Measurements from ENCODE around the gene FNDC7.
"Not testable (repeated sequence)": the region's sequence is repeated elsewhere in the genome, so short reads cannot be mapped to it uniquely, and the experiment has no call there.

FNDC7 gene, protein sequence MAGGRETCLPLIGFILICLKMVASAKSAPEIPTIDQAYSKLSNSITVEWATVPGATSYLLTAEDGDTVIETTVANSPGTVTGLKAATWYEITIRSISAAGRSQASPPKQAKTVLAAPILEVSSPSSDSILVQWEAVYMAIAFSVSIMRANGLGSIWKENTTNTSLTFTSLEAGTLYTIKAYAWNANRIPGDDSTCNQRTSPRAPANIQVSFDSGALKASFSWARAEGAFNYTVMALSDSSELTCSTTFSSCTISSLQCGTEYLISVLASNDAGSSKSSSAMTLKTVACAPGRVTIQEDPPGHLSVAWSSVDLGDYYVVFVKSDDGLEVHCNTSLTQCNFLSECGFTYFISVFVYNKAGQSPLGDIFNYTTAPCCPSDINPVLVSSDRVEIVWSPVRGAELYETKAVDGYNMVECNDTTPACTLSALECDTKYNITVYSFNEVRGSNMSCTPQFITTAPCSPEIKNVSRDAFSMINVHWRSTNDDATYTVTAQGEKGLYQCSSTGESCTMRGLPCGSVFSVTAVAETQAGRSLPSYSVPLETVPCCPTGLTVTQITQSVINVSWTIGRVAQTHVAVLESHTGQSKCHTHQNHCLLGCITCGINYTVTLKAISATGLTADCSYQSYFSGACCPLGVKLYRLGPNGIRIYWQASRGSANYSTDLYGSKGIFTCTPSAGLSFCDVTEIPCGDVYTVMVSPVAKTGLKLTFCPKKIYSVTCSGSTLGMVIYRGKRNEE

DNA sequence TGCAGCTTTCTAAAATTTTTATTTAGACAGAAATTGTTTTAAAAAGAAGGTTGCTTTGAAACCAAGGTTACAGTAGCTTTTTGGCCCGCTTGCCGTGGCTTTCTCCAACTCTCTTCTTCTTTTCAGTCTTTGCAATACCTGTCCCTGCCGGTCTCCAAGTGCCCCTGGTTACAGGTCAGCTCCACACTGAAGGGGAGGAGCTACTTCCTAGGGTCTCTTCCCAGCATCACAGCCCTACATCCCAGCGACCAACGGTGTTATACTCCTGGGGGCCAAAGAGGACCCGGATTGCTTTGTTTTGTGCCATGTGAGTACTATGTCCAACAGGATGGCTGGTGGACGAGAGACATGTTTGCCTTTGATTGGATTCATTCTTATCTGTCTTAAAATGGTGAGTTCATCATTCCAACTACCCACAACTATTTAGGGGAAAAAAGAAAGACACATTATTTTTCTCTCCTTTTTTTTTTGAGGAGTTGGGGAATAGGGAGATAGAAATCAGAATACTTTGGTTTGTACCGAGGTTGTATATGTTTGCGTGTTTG is at the start of gene FNDC7:
FNDC7 (plus strand) TSS at position 303 of the 545 bp plus-strand sequence; CDS start at position 329, 26 bp downstream.
- DNase-seq = no peak

DNA sequence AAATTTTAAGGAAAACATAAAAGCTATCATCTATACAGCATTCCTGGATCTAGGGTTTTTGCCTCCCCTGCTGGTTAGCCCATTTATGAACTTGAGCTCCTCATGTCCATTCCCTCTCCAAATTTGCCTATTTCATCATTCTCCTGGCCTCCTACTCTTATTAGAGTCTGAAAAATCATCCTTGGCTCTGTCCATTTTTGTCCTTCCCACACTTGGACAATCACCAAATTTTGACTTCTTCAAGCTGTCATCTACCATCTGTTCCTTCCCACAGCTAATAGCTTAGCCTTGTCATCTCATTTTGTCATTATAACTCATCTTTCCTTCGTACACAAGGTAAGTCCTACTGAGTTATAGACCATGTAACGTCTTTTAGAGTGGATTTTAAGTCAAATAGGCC is 49.6 kb upstream of the FNDC7 start:
- DNase-seq = no peak

DNA sequence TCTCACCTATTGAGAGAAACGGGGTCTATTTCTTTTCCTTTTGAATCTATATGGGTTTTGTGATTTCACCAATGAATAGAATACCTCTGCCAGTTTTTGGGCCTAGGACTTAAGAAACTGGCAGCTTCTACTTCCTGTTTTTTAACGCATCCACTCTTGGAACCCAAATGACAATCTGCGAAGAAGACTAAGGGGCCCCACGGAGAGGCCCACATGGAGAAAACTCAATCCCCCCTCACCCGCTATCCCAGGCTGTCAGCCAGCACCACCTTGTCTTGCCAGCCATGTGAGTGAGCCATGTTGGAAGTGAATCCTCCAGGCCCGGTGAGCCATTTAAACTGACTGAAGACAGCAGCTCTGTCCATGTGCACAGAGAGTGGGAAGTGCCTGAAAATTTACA is 48.2 kb upstream of the FNDC7 start:
- no peak for DNase-seq

DNA sequence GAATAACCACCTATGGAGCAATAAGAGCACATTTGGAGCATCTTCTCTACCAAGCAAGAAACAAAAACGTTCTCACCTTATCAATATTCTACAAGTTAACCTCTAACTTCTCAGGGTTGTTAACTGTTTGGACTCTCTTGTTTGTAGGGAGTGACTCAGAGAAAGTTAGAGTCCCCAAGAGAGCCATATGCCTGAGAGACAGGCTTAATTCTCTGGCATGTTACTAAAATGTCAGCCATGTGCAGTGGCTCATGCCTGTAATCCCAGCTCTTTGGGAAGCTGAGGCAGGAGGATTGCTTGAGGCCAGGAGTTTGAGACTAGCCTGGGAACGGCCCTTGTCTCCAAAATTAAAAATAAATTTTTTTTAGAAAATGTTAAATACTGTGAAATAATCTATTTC is 47.6 kb upstream of the FNDC7 start:
- DNase-seq = no peak

DNA sequence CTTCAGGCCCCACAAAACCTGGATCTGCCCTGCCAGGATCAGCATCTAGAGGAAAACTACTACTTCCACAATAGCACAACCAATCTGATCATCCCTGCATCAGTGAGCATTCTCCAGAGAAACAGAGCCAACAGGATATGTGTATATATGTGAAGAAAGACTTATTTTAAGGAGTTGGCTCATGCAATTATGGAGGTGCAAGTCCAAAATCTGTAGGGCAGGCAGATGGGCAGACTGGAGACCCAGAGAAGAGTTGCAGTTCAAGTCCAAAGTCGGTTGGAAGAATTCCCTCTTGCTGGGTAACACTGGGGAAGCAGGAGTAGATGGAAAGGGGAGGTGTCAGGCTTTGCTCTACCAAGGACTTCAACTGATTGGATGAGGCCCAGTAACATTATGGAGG is 46.9 kb upstream of the FNDC7 start:
- DNase-seq = no peak

DNA sequence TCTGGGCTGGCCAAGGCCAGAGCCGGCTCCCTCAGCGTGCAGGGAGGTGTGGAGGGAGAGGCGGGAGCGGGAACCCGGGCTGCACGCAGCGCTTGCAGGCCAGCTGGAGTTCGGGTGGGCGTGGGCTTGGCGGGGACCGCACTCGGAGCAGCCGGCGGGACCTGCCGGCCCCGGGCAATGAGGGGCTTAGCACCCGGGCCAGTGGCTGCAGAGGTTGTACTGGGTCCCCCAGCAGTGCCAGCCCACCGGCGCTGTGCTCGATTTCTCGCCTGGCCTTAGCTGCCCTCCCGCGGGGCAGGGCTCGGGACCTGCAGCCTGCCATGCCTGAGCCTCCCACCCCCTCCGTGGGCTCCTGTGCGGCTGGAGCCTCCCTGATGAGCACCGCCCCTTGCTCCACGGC is 45.3 kb upstream of the FNDC7 start:
- DNase-seq = not testable (repeated sequence)

DNA sequence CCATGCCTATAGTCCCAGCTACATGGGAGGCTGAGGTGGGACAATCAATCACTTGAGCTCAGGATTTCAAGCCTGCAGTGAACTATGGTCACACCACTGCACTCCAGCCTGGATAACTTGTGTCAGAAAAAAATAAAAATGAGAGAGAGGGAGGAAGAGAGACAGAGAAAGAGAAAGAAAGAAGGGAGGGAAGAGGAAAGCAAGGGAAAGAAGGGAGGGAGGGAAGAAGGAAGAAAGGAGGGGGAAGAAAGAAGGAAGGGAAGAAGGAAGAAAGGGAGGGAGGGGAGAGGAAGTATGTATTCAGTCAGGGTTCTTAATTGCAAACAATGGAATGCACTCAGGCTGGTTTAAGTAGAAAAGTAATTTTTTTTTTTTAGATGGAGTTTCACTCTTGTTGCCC is 43.9 kb upstream of the FNDC7 start:
- no peak for DNase-seq

DNA sequence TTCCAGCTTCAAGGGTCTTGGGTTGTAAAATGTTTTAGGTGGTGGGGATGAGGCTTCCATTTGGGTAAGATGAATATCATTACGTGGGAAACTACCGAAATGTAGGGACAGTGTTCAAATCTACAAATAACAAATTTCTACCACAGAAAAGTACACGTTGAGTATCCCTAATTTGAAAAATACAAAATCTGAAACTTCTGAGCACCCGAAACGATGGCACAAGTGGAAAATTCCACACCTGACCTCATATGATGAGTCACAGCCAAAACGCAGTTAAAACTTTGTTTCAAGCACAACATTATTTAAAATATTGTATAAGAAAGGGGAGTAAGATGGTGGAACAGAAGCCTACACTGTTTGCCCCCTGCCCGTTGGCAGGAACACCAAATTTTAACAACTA is 43.0 kb upstream of the FNDC7 start:
- DNase-seq = no peak

DNA sequence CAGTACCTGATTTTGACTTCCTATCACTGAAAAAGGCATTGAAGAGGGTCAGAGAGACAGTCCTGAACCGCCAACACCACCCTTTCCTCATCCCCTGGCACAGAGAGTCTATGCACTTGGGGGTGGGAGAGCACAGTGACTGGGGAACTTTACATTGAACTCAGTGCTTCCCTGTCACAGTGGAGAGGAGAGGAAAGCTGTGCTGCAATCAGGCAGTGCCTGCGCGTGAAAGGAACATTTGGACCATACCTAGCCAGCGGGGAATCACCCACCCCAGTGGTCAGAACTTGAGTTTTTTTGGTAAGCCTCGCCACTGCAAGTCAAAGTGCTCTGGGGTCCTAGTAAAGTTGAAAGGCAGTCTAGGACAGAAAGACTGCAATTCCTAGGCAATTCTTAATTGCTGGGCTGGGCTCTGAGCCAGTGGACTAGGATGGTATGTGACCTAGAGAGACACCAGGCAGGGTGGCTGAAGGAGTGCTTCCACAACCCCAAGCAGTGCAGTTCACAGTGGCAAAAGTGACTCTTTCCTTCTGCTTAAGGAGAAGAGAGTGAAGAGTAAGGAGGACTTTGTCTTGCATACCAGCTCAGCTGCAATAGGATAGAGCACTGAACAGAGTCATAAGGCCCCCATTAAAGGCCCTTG is 42.5 kb upstream of the FNDC7 start:
- DNase-seq = no peak

DNA sequence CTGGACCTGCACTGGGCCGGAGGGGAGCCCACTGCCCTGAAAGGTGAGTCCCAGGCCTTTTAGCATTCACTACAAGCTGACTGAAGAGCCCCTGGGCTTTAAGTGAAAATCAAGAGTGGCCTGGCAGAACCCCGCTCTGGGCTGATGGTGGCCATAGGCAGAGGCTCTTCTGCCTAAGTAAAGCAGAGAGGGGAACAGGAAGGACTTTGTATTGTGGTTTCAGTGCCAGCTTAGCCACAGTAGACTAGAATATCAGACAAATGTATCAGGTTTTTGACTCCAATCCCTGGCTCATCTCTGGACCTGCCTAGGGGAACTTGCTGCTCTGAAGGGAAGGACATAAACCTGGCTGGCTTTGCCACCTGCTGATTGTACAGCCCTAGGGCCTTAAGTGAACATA is 41.6 kb upstream of the FNDC7 start:
- no peak for DNase-seq

DNA sequence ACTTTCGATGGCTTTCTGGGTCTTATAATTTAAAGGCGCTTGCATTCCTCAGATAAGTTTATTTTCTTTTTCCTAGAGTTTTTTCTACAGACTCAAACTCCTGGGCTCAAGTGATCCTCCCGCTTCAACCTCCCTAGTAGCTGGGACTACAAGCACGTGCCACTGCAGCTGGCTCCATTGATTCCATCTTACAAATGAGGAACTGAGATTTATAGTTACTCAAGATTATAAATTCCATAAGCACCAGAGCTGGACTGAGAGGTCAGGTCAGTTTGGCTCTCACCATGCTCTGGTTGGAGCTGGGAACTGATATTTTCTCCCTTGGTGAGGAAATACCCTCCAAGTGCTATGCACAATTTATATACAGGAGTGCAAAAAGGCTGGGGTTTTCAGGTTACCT is 34.0 kb upstream of the FNDC7 start:
- no peak for DNase-seq

DNA sequence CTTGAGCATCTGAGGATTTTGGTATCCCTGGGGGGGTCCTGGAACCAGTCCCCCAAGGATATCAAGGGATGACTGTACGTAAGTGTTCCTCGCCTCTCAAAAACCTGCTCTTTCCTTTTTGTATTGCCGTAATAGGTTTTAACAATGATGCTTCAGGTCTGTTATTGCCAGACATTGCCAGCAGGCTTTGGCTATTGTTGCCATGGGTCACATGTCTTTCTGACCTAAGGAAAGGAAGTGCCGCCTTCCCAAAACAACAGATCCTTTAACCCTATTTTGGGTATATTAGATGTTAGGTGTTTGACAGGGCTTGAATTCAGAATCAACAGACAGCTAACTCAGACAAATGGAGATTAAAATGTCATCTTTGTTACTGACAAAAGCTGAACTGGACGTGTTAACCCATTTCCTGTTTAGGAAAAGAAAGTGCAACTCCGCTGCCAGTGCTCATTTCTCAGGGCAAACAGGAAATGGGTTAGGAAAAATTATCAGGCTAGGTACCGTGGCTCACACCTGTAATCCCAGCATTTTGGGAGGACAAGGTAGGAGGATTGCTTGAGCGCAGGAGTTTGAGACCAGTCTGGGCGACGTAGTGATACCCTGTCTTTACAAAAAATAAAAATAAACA is 33.0 kb upstream of the FNDC7 start:
- no peak for DNase-seq

DNA sequence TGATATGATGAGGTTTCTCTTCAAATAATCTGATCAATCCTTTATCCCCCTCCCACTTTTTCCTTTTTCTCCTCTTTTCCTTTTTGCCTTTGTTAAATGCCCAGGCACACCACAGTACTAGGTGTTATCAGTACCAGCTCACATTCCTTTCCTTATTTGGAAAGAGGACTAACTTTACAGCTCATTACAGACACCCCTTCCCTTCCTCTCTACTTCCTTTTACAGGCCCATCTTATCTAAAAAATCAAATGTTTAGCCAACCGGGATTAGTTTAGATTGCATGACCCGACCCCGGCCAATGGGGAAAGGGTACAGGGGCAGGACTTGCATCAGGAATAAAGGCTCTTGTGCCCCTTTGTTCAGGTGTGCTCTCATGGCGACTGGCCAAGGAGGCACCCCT is 31.0 kb upstream of the FNDC7 start:
- not testable (repeated sequence) for DNase-seq

DNA sequence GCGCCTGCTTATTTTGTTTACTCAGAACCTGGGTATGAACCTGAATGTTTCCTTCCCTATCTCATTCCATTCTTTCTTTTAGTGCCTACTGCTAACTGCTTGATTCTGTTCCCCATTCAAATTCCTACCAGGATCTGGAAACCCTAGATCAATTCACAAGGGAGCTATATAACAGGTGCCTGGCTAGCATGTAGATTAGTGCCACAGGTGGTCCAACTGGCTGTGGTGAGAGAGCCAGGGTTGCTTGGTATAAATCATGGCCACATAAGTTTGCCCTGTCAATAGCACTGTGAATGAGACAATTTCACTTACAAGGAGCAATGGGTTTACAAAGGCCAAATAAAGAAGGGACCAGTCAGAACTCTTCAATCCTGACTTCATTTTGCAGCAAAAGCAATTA is 27.2 kb upstream of the FNDC7 start:
- no peak for DNase-seq

DNA sequence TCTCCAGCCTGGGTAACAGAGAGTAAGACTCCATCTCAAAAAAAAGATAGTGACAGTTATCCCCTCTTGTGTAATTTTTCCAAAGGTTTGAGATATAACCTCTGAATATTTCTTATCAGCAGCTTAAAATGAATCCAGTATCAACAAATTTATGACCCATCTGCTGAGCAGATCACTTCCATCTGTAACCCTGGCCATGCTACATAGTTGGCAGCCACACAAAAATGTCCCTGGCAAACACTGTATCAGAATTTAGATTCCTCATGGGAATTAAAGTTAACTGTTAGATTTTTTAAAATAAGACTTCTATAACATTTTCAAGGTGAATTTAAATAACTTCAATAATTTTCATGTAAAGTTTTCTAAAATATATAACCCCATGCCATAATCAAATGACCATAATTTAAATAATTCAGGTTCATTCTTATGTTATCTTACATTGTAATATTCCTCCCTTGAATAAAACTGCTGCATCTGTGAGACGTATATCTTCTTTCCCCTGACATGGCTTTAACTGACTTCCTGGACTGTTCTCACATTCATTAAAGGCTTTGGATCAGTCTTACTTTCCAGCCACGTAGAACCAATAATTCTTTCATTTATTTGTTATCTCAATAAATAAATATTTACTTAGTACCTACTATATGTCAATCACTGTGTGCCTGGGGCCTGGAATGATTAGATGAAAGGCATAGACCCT is 25.9 kb upstream of the FNDC7 start:
- DNase-seq = no peak

DNA sequence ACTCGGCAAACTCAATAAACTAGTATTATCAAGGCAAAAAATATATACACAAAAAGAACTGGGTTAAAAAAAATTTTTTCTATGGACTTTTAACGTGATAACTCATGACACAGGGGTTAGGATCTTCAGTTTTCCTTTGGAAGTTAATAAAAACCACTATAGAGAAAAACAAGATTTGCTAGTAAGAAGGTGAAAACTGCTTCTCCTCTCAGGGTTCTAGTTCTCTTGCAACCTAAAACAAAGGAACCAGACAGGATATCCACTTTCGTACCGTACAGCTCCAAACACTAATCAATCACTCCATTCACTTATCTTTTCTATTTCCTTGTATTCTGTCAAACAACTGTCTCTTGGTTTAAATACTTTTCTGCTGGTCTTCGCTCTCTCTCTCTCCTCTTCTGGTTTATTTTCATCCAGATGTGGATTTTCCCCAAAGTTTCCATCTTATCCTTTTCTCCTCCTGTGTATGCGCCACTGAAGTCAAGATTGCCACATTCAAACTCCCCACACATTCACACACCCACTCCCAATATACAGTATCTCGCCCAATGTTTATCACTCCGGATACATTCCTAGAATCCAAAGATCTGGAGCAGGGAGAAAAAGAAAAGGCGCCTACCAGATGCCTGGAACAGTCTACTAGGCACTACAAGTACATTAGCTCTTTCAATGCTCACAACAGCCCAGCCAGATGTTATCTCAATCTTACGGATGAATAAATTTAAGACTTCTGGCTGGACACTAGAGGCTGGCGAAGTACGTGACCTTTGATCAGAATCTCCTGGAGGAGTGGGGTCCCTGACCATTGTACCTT is 21.4 kb upstream of the FNDC7 start:
- DNase-seq = no peak

DNA sequence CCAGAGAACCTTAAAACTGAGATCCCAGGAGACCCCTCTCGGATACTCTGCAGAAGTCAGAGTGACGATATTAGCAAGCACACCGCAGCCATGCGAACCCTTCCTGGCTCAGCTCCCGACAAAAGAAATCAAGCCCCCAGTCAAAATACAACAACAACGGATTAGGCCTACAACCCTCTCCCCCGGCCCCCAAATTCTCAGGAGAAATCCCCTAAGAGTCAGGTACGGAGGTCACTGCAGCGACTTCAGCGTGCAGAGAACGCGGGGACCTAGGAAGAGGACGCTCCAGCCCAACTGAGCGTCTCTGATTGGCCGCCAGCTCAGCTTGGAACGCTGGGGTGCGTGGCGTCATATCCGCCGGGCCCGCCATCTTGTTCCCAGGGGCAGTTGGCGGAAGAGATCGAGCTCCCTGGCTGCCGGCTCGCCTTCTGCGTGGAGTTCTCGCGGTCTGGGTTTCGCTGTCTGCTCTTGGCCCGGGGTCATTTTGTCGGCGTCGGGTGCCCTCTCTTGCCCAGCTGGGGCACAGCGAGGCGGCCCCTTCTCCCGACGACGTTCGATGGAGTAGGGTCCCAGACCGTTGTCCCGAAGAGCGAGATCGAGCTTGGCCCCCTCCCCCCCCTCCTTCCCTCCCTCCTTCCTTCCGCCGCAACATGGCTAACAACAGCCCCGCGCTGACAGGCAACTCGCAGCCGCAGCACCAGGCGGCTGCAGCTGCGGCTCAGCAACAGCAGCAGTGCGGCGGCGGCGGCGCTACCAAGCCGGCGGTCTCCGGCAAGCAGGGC is 20.6 kb upstream of the FNDC7 start, which contains the start of gene PRPF38B:
PRPF38B (plus strand) TSS at position 369 of the 782 bp plus-strand sequence; CDS start at position 651, 282 bp downstream.
- peak; percentile 93 for DNase-seq

DNA sequence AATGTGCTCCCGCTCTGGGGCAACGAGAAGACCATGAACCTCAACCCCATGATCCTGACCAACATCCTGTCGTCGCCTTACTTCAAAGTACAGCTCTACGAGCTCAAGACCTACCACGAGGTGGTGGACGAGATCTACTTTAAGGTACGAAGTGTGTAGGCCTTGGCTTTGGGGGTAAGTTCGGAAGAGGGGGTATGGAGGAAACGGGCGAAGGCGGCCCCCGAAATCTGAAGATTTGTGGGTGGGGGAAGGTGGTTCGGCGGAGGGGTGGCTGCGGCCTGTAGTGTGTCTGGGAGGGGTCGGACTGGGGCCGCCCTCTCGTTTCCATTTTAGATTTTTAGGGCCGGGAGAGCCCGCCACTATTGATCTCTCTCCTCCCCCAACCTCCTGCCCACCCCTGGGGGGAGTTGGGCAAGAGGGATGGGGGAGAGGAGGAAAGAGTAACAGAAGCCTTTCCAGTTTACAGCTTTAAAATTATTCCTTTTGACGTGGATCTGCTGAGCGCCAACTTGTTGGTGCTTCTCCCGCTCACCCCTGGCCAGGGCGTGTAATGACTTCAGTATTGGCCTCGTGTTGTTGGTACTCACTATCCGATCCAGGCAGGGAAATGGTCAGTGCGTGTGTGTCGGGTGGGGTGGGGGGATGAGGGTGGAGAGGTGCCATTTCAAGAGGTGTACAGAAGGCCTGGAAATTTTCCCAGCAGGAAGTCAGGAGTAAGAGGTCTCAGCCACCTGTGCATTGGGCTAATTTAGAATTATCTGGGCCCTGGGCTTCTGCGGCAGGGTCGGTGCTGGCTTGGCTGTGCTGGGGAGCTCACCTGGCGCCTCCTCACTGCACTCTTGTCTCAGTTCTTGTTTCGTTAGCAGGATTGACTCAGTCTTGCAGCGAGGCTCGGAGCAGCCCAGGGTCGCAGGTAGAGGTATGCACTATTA is 19.7 kb upstream of the FNDC7 start:
- DNase-seq = peak; percentile 91

DNA sequence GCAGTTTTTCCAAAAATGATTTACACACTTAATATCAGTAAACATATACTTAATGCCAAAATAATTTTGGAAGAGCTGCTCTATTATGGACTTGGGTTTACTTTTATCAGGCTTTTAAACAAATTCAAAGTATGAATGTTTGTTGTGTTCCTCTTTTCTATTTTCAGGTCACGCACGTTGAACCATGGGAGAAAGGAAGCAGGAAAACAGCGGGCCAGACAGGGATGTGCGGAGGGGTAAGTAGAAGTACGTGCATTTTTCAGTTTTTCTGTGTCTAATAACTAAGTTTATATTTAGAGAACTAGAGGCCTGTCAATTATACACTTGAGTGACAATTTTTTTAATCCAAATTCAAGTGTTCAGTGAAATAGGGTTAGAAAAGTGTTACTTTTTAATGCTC is 17.2 kb upstream of the FNDC7 start:
- no peak for DNase-seq
